HEK293 (cell line): Measurements from ENCODE around the gene COG1.

Experiments used
- AEBP2 ChIP-seq: fragments of 450-650 bp; formaldehyde crosslinking; IDR thresholded peaks from 2 replicates; pipeline ENCODE4 v1.5.1; 2016; ENCODE audit warnings: missing biosample characterization, missing genetic modification characterization, borderline replicate concordance
- BCL11A ChIP-seq: fragments of 450-650 bp; formaldehyde crosslinking; IDR thresholded peaks from 2 replicates; pipeline ENCODE4 v1.5.1; 2016; ENCODE audit warnings: low read depth, missing biosample characterization, missing genetic modification characterization
- FEZF1 ChIP-seq: fragments of 450-650 bp; formaldehyde crosslinking; IDR thresholded peaks from 2 replicates; pipeline ENCODE4 v1.5.1; 2016; ENCODE audit warnings: missing biosample characterization, missing genetic modification characterization
- GFI1B ChIP-seq: fragments of 450-650 bp; formaldehyde crosslinking; IDR thresholded peaks from 2 replicates; pipeline ENCODE4 v1.5.1; 2016; ENCODE audit warnings: missing biosample characterization, missing genetic modification characterization
- HOXD13 ChIP-seq: sonication (generic); formaldehyde crosslinking; IDR thresholded peaks from 2 replicates; pipeline ENCODE4 v1.8.0; 2022; ENCODE audit warnings: missing genetic modification reagents, borderline replicate concordance
- KLF10 ChIP-seq: fragments of 450-650 bp; IDR thresholded peaks from 2 replicates; pipeline ENCODE4 v1.5.1; 2018; ENCODE audit warnings: missing biosample characterization, mild to moderate bottlenecking, missing genetic modification characterization
- KLF16 ChIP-seq: fragments of 450-650 bp; formaldehyde crosslinking; IDR thresholded peaks from 2 replicates; pipeline ENCODE4 v1.5.1; 2017; ENCODE audit warnings: missing biosample characterization, missing genetic modification characterization
- MEIS1 ChIP-seq: sonication (generic); formaldehyde crosslinking; IDR thresholded peaks from 2 replicates; pipeline ENCODE4 v1.8.1; 2022; ENCODE audit warnings: missing genetic modification reagents, mild to moderate bottlenecking, borderline replicate concordance
- PRDM4 ChIP-seq: fragments of 450-650 bp; formaldehyde crosslinking; IDR thresholded peaks from 2 replicates; pipeline ENCODE4 v1.5.1; 2017; ENCODE audit warnings: missing biosample characterization, missing genetic modification characterization
- ZNF211 ChIP-seq: fragments of 450-650 bp; formaldehyde crosslinking; IDR thresholded peaks from 2 replicates; pipeline ENCODE4 v1.5.1; 2016; ENCODE audit warnings: low read depth, missing biosample characterization, missing genetic modification characterization
- ZNF221 ChIP-seq: fragments of 450-650 bp; formaldehyde crosslinking; IDR thresholded peaks from 2 replicates; pipeline ENCODE4 v1.5.1; 2017; ENCODE audit warnings: missing biosample characterization, missing genetic modification characterization, borderline replicate concordance
- ZNF266 ChIP-seq: fragments of 450-650 bp; formaldehyde crosslinking; IDR thresholded peaks from 2 replicates; pipeline ENCODE4 v1.5.1; 2016; ENCODE audit warnings: missing biosample characterization, missing genetic modification characterization, low read depth
- ZNF274 ChIP-seq, 2 experiments: fragments of 200-500 bp in 1 of 2; fragments of 450-650 bp in 1 of 2; sonication (Bioruptor generic) in 1 of 2; formaldehyde crosslinking in 1 of 2; IDR thresholded peaks; 2 replicates each; pipeline versions ENCODE4 v1.5.1 to v1.6.1; 2014 to 2016; ENCODE audit warnings: borderline replicate concordance in 1 of 2, inconsistent platforms in 1 of 2, low read length in 1 of 2, missing biosample characterization in 1 of 2, missing genetic modification characterization in 1 of 2
- ZNF302 ChIP-seq: fragments of 450-650 bp; formaldehyde crosslinking; IDR thresholded peaks from 2 replicates; pipeline ENCODE4 v1.5.1; 2016; ENCODE audit warnings: missing biosample characterization, missing genetic modification characterization, low read depth
- ZNF324 ChIP-seq: fragments of 450-650 bp; formaldehyde crosslinking; IDR thresholded peaks from 2 replicates; pipeline ENCODE4 v1.5.1; 2016; ENCODE audit warnings: missing biosample characterization, missing genetic modification characterization
- ZNF37A ChIP-seq: fragments of 450-650 bp; IDR thresholded peaks from 2 replicates; pipeline ENCODE4 v1.5.1; 2018; ENCODE audit warnings: missing biosample characterization, missing genetic modification characterization
- ZNF624 ChIP-seq: fragments of 450-650 bp; formaldehyde crosslinking; IDR thresholded peaks from 2 replicates; pipeline ENCODE4 v1.5.1; 2017; ENCODE audit warnings: missing biosample characterization, missing genetic modification characterization
- ZNF626 ChIP-seq: fragments of 450-650 bp; sonication (Bioruptor Pico); formaldehyde crosslinking; IDR thresholded peaks from 2 replicates; pipeline ENCODE4 v1.5.1; 2018; ENCODE audit warnings: missing biosample characterization, missing genetic modification characterization, inconsistent platforms
- ZNF707 ChIP-seq: fragments of 450-650 bp; formaldehyde crosslinking; IDR thresholded peaks from 2 replicates; pipeline ENCODE4 v1.5.1; 2016; ENCODE audit warnings: missing biosample characterization, missing genetic modification characterization
- ZNF792 ChIP-seq: fragments of 450-650 bp; formaldehyde crosslinking; IDR thresholded peaks from 2 replicates; pipeline ENCODE4 v1.5.1; 2016; ENCODE audit warnings: missing biosample characterization, missing genetic modification characterization
- ZNF837 ChIP-seq: fragments of 450-650 bp; formaldehyde crosslinking; IDR thresholded peaks from 2 replicates; pipeline ENCODE4 v1.5.1; 2016; ENCODE audit warnings: missing biosample characterization, missing genetic modification characterization
- ZSCAN30 ChIP-seq: fragments of 450-650 bp; IDR thresholded peaks from 2 replicates; pipeline ENCODE4 v1.5.1; 2018; ENCODE audit warnings: missing biosample characterization, mild to moderate bottlenecking, missing genetic modification characterization, moderate library complexity
- ZSCAN4 ChIP-seq: fragments of 450-650 bp; formaldehyde crosslinking; IDR thresholded peaks from 2 replicates; pipeline ENCODE4 v1.5.1; 2017; ENCODE audit warnings: missing biosample characterization, missing genetic modification characterization
- TF ChIP-seq, protein P1 (sequence below): fragments of 450-650 bp; formaldehyde crosslinking; IDR thresholded peaks from 2 replicates; pipeline ENCODE4; 2016; ENCODE audit warnings: missing biosample characterization, missing genetic modification characterization
- TF ChIP-seq, protein P2 (sequence below): fragments of 450-650 bp; formaldehyde crosslinking; conservative IDR thresholded peaks from 2 replicates; pipeline ENCODE4 v1.5.1; 2016; ENCODE audit warnings: low read depth, missing biosample characterization, missing genetic modification characterization
- TF ChIP-seq, protein P3 (sequence below): fragments of 450-650 bp; formaldehyde crosslinking; IDR thresholded peaks from 2 replicates; pipeline ENCODE4 v1.5.1; 2016; ENCODE audit warnings: missing biosample characterization, missing genetic modification characterization
- TF ChIP-seq, protein P4 (sequence below): fragments of 450-650 bp; formaldehyde crosslinking; IDR thresholded peaks from 2 replicates; pipeline ENCODE4 v1.5.1; 2017; ENCODE audit warnings: missing biosample characterization, missing genetic modification characterization

The COG1 gene

GRCh38 chr17:73192894-73193701, at the start of gene COG1 (continued):
- TF ChIP-seq ZNF221 (tag by site-specific recombination): no peak
- TF ChIP-seq, protein P1, sequence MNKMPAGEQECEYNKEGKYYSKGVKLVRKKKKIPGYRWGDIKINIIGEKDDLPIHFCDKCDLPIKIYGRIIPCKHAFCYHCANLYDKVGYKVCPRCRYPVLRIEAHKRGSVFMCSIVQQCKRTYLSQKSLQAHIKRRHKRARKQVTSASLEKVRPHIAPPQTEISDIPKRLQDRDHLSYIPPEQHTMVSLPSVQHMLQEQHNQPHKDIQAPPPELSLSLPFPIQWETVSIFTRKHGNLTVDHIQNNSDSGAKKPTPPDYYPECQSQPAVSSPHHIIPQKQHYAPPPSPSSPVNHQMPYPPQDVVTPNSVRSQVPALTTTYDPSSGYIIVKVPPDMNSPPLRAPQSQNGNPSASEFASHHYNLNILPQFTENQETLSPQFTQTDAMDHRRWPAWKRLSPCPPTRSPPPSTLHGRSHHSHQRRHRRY: no peak
- TF ChIP-seq ZNF324 (tag by site-specific recombination): no peak
- TF ChIP-seq, protein P2, sequence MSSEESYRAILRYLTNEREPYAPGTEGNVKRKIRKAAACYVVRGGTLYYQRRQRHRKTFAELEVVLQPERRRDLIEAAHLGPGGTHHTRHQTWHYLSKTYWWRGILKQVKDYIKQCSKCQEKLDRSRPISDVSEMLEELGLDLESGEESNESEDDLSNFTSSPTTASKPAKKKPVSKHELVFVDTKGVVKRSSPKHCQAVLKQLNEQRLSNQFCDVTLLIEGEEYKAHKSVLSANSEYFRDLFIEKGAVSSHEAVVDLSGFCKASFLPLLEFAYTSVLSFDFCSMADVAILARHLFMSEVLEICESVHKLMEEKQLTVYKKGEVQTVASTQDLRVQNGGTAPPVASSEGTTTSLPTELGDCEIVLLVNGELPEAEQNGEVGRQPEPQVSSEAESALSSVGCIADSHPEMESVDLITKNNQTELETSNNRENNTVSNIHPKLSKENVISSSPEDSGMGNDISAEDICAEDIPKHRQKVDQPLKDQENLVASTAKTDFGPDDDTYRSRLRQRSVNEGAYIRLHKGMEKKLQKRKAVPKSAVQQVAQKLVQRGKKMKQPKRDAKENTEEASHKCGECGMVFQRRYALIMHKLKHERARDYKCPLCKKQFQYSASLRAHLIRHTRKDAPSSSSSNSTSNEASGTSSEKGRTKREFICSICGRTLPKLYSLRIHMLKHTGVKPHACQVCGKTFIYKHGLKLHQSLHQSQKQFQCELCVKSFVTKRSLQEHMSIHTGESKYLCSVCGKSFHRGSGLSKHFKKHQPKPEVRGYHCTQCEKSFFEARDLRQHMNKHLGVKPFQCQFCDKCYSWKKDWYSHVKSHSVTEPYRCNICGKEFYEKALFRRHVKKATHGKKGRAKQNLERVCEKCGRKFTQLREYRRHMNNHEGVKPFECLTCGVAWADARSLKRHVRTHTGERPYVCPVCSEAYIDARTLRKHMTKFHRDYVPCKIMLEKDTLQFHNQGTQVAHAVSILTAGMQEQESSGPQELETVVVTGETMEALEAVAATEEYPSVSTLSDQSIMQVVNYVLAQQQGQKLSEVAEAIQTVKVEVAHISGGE (tag by site-specific recombination): peak; percentile 67; the same call in 1 of the 2 replicates
- no peak for TF ChIP-seq ZNF302 (tag by site-specific recombination)
- TF ChIP-seq FEZF1: no peak
- no peak for TF ChIP-seq ZNF792 (tag by site-specific recombination)
- no peak for TF ChIP-seq HOXD13 (CRISPR knock-in tag)
- TF ChIP-seq AEBP2 (tag by site-specific recombination): no peak
- TF ChIP-seq KLF16 (tag by site-specific recombination): peak; percentile 82
- TF ChIP-seq BCL11A (tag by site-specific recombination): no peak
- TF ChIP-seq, protein P3, sequence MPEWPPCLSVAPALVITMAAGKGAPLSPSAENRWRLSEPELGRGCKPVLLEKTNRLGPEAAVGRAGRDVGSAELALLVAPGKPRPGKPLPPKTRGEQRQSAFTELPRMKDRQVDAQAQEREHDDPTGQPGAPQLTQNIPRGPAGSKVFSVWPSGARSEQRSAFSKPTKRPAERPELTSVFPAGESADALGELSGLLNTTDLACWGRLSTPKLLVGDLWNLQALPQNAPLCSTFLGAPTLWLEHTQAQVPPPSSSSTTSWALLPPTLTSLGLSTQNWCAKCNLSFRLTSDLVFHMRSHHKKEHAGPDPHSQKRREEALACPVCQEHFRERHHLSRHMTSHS (tag by site-specific recombination): no peak
- no peak for TF ChIP-seq ZSCAN4 (tag by site-specific recombination)
- TF ChIP-seq, protein P4, sequence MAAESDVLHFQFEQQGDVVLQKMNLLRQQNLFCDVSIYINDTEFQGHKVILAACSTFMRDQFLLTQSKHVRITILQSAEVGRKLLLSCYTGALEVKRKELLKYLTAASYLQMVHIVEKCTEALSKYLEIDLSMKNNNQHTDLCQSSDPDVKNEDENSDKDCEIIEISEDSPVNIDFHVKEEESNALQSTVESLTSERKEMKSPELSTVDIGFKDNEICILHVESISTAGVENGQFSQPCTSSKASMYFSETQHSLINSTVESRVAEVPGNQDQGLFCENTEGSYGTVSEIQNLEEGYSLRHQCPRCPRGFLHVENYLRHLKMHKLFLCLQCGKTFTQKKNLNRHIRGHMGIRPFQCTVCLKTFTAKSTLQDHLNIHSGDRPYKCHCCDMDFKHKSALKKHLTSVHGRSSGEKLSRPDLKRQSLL (tag by site-specific recombination): no peak
- no peak for TF ChIP-seq MEIS1
- TF ChIP-seq ZNF837 (tag by site-specific recombination): no peak
- TF ChIP-seq PRDM4 (tag by site-specific recombination): no peak
- no peak for TF ChIP-seq ZNF211
- TF ChIP-seq ZNF274 (IDR thresholded peaks at IDR 0.05; ENCODE audit: low read length): no peak
- TF ChIP-seq ZNF274 (tag by site-specific recombination; IDR thresholded peaks at IDR 0.05; ENCODE audit: borderline replicate concordance): no peak
- TF ChIP-seq ZNF707 (tag by site-specific recombination): no peak
- TF ChIP-seq ZSCAN30: peak; percentile 64; the same call in 1 of the 2 replicates
- no peak for TF ChIP-seq GFI1B (tag by site-specific recombination)
- no peak for TF ChIP-seq ZNF266 (tag by site-specific recombination)
- TF ChIP-seq ZNF624: no peak
- TF ChIP-seq ZNF626 (tag by site-specific recombination): no peak
- no peak for TF ChIP-seq ZNF37A (tag by site-specific recombination)
- TF ChIP-seq KLF10 (tag by site-specific recombination): no peak
